Karpas-422 (cell line): ENCODE data around the gene TEX26. TPM values are rescaled to one million over a fixed set of nuclear protein-coding genes. Genes with fewer than 3 reads are reported as not detected.

Experiments used
- DNase-seq: peaks from one replicate; pipeline ENCODE4 v3.0.0-alpha.2; 2015
- H2AFZ ChIP-seq: fragments of 200-600 bp; sonication (generic); 2 replicates; pipeline ENCODE4 v1.6.1; 2014; ENCODE audit warnings: antibody characterized with exemption, low read length, mixed read lengths
- H3K27ac ChIP-seq: fragments of 200-600 bp; sonication (generic); 2 replicates; pipeline ENCODE4 v1.5.1; 2014; ENCODE audit warnings: mild to moderate bottlenecking, low read length, moderate library complexity
- H3K27me3 ChIP-seq: fragments of 200-600 bp; sonication (generic); 2 replicates; pipeline ENCODE4 v1.6.1; 2014; ENCODE audit warnings: low read length, mixed read lengths
- H3K36me3 ChIP-seq: fragments of 200-600 bp; sonication (generic); 2 replicates; pipeline ENCODE4 v1.6.1; 2014; ENCODE audit warnings: low read length, mixed read lengths; ENCODE audit not compliant: insufficient read depth
- H3K4me1 ChIP-seq: fragments of 200-600 bp; sonication (generic); 2 replicates; pipeline ENCODE4 v1.6.1; 2014; ENCODE audit warnings: mild to moderate bottlenecking, low read length, mixed read lengths
- H3K4me2 ChIP-seq: fragments of 200-600 bp; sonication (generic); 2 replicates; pipeline ENCODE4 v1.6.1; 2014; ENCODE audit warnings: low read length, low read depth, mild to moderate bottlenecking; ENCODE audit not compliant: poor library complexity, severe bottlenecking
- H3K4me3 ChIP-seq: fragments of 200-600 bp; sonication (generic); 2 replicates; pipeline ENCODE4 v1.5.1; 2014; ENCODE audit warnings: mild to moderate bottlenecking, antibody characterized with exemption, low read length, mixed read lengths
- H3K79me2 ChIP-seq: fragments of 200-600 bp; sonication (generic); 2 replicates; pipeline ENCODE4 v1.6.1; 2014; ENCODE audit warnings: mild to moderate bottlenecking, low read length, mixed read lengths
- H3K9ac ChIP-seq: fragments of 200-600 bp; sonication (generic); 2 replicates; pipeline ENCODE4 v1.6.0; 2014; ENCODE audit warnings: low read length
- H3K9me2 ChIP-seq: fragments of 200-600 bp; sonication (generic), shearing (Covaris generic); replicated peaks from 2 replicates; pipeline ENCODE4 v1.6.0; 2014; ENCODE audit warnings: mild to moderate bottlenecking, low read length, moderate library complexity; ENCODE audit not compliant: insufficient read depth
- H3K9me3 ChIP-seq: fragments of 300-700, 200-600 bp; sonication (generic); 2 replicates; pipeline ENCODE4 v1.6.1; 2014; ENCODE audit warnings: low read length, mixed read lengths
- H4K20me1 ChIP-seq: fragments of 200-600 bp; sonication (generic); 2 replicates; pipeline ENCODE4 v1.6.1; 2014; ENCODE audit warnings: mild to moderate bottlenecking, antibody characterized with exemption, low read length, low read depth; ENCODE audit not compliant: insufficient read depth
- total RNA-seq: library from RNA; depleted of rRNA; stranded (reverse); fragments of >200 nt; shearing (Covaris generic); gene quantifications from 2 replicates; pipeline ENCODE4 v1.2.3, GENCODE V29; 2014; ENCODE audit warnings: low replicate concordance

Gene TEX26
- total RNA-seq, 1 experiment from 2014 or later = not detected

DNA sequence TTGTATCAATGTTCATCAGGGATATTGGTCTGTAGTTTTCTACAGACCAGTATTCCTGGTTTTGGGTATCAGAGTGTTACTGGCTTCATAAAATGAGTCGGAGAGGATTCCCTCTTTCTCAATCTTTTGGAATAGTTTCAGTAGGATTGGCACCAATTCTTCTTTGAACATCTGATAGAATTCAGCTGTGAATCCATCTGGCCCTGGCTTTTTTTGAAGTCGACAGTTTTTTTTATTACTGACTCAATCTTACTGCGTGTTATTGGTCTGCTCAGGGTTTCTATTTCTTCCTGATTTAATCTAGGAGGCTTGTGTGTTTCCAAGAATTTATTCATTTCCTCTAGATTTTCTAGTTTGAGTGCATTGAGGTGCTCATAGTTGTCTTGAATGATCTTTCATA is 11.4 kb downstream of the TEX26 start:
- DNase-seq = no peak
- H3K9me3 ChIP-seq = no peaks in the 10 kb centered on the region
- H4K20me1 ChIP-seq = no peaks in the 10 kb centered on the region
- no peak overlapping the region for H3K4me2 ChIP-seq
- no peak overlapping the region for H3K9ac ChIP-seq
- no peak overlapping the region for H3K27ac ChIP-seq
- no peak overlapping the region for H3K4me3 ChIP-seq
- no peaks in the 10 kb centered on the region for H3K79me2 ChIP-seq
- H3K9me2 ChIP-seq = no peaks in the 10 kb centered on the region
- no peak overlapping the region for H2AFZ ChIP-seq
- H3K36me3 ChIP-seq = no peaks in the 10 kb centered on the region
- no peaks in the 10 kb centered on the region for H3K4me1 ChIP-seq
- H3K27me3 ChIP-seq = no peaks in the 10 kb centered on the region

DNA sequence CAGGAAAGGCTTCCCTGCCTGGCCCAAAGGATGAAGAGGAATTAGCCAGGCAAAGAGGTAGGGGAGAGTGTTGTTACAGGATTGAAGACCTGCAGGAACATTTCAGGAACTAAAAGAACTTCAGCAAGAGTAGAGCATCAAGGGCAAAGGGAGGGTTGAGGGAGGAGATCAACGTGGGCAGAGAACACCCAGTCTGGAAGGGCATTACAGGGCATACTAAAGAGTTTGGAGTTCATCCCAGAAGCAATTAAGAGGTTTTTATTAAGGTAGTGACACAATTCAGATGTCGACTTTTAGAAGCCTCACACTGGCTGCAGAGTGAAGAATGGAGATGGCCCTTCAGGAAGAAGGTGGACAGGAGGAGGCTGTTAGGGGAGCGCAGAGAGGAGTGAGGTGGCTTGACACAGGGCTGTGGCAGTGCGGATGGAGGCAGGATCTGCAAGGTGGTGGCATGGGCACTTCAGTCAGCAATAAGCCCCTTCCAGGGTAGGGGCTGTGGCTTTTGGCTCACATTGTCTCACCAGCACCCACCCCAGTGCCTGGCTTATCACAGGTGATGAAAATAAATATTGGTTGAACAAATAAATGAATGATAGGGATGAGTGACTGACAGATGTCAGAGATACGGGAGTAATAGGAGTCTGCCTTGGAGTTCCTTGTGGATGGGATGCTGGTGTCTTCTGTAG is 24.9 kb downstream of the TEX26 start:
- H3K27ac ChIP-seq = no peak overlapping the region
- no peaks in the 10 kb centered on the region for H3K9me3 ChIP-seq
- no peak overlapping the region for H2AFZ ChIP-seq
- no peak overlapping the region for H3K9ac ChIP-seq
- H3K4me1 ChIP-seq = no peaks in the 10 kb centered on the region
- no peaks in the 10 kb centered on the region for H4K20me1 ChIP-seq
- no peak overlapping the region for H3K4me2 ChIP-seq
- no peaks in the 10 kb centered on the region for H3K36me3 ChIP-seq
- H3K79me2 ChIP-seq = no peaks in the 10 kb centered on the region
- H3K9me2 ChIP-seq = no peaks in the 10 kb centered on the region
- no peaks in the 10 kb centered on the region for H3K27me3 ChIP-seq
- no peak for DNase-seq
- H3K4me3 ChIP-seq = no peak overlapping the region

DNA sequence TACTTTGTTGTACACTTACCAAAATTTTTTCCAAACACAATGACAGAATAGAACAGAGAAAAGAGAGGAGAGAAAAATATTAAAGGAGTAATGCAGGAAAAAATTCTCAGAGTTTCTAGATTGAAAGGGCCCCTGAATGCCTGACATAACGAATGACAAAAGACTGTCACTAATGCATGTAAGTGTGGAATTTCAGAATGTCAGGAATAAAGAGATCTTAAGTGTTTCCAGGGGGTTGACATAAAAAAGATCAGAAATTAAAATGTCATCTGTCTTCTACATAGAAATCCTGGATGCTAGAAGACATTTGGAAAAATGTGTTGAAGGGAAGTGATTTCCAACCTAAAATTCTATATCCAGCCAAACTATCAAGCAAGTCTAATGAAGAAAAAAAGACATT is 27.2 kb downstream of the TEX26 start:
- Histone ChIP-seq H2AFZ (no peak overlapping the region), H4K20me1 (no peaks in the 10 kb centered on the region), H3K9ac (no peak overlapping the region), H3K9me3 (no peaks in the 10 kb centered on the region), H3K79me2 (no peaks in the 10 kb centered on the region), H3K4me1 (no peaks in the 10 kb centered on the region), H3K4me3 (no peak overlapping the region), H3K4me2 (no peak overlapping the region), H3K27me3 (no peaks in the 10 kb centered on the region), H3K9me2 (no peaks in the 10 kb centered on the region), H3K36me3 (no peaks in the 10 kb centered on the region), H3K27ac (no peak overlapping the region)
- DNase-seq = no peak

DNA sequence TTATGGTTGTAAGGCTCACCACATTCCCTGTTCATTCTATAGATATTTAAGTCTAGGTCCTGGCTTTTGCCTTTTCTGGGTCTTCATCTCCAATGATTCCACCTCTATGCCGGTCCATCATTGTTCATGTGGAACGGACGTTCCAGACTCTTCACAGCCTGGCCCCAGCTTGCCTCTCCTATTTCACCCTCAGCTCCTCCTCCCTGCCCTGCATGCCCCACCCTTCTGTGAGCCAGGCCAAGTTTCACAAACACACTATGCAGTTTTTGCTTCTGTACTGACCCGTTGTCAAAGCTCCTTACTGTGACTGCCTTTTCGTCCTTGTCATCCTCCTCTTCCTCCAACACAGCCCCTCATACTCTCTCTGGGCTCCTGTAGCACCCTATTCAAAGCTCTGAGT is 31.3 kb downstream of the TEX26 start:
- H3K4me2 ChIP-seq = no peak overlapping the region
- H2AFZ ChIP-seq = no peak overlapping the region
- DNase-seq = no peak
- no peak overlapping the region for H3K9ac ChIP-seq
- no peaks in the 10 kb centered on the region for H3K36me3 ChIP-seq
- H3K4me1 ChIP-seq = no peaks in the 10 kb centered on the region
- no peaks in the 10 kb centered on the region for H4K20me1 ChIP-seq
- H3K27ac ChIP-seq = no peak overlapping the region
- H3K9me3 ChIP-seq = no peaks in the 10 kb centered on the region
- no peak overlapping the region for H3K4me3 ChIP-seq
- H3K9me2 ChIP-seq = no peaks in the 10 kb centered on the region
- no peaks in the 10 kb centered on the region for H3K79me2 ChIP-seq
- no peaks in the 10 kb centered on the region for H3K27me3 ChIP-seq

DNA sequence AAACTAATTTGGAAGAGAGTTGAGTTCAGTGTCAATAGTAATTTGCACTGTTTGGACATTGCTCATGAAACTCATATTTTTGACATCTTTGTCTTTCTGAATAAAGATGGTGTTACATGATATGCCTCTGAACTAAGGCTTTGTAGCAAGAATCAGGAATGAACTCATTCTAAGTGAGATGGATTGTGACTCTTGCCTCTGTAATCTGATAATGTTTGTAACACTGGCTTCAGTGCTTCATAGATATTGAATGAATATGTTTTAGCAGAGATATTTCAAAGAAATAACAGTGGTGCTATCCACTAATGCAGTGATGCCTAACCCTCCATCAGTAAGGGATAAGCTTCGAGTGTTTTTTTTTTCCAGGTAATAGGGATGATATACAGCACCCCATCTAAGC is 32.9 kb downstream of the TEX26 start:
- H3K36me3 ChIP-seq = no peaks in the 10 kb centered on the region
- H3K9me3 ChIP-seq = no peaks in the 10 kb centered on the region
- no peak overlapping the region for H3K4me2 ChIP-seq
- no peak overlapping the region for H3K27ac ChIP-seq
- no peak overlapping the region for H3K9ac ChIP-seq
- H2AFZ ChIP-seq = no peak overlapping the region
- DNase-seq = no peak
- H3K4me3 ChIP-seq = no peak overlapping the region
- H4K20me1 ChIP-seq = no peaks in the 10 kb centered on the region
- no peaks in the 10 kb centered on the region for H3K79me2 ChIP-seq
- H3K27me3 ChIP-seq = no peaks in the 10 kb centered on the region
- no peaks in the 10 kb centered on the region for H3K4me1 ChIP-seq
- no peaks in the 10 kb centered on the region for H3K9me2 ChIP-seq

DNA sequence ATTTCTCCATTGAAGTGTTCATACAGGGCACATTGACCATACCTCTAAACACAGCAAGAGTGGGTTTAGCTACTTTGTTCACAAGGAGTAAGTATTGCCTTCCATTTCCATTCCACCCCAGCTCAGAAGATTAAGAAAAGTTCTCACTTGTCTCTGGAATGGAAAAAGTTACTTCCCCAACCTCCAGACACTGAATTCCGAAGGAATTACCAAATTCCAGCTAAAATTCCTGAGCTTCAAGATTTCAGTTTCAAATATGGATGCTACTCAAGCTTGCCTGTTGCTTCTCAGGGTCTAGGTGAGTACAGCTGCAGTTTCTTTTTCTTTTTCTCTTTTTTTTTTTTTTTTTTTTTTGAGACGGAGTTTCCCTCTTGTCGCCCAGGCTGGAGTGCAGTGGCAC is 33.6 kb downstream of the TEX26 start:
- no peaks in the 10 kb centered on the region for H3K79me2 ChIP-seq
- no peaks in the 10 kb centered on the region for H4K20me1 ChIP-seq
- H3K27ac ChIP-seq = no peak overlapping the region
- no peaks in the 10 kb centered on the region for H3K27me3 ChIP-seq
- no peak for DNase-seq
- no peak overlapping the region for H2AFZ ChIP-seq
- H3K9ac ChIP-seq = no peak overlapping the region
- H3K36me3 ChIP-seq = no peaks in the 10 kb centered on the region
- no peak overlapping the region for H3K4me3 ChIP-seq
- no peaks in the 10 kb centered on the region for H3K9me3 ChIP-seq
- no peak overlapping the region for H3K4me2 ChIP-seq
- H3K9me2 ChIP-seq = no peaks in the 10 kb centered on the region
- no peaks in the 10 kb centered on the region for H3K4me1 ChIP-seq

DNA sequence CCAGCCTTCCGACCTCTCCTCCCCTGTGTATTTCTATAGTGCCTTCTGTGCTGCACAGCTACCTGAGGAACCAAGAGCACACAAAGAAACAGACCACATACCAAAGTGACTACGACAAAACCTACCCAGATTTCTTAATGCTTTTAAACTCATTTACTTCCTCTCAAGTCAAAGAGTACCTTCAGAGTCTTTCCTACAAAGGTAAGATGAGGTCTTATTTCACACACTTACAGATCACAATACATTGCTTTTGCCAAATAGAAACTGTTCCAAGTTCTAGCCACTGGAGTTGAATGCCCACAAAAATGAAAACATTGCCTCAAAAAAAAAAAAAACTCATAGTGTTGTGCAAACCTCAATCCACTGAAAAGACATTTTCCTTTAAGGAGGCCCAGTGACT is 36.4 kb downstream of the TEX26 start:
- no peak for DNase-seq
- no peaks in the 10 kb centered on the region for H3K4me1 ChIP-seq
- H3K9ac ChIP-seq = no peak overlapping the region
- no peaks in the 10 kb centered on the region for H3K36me3 ChIP-seq
- no peak overlapping the region for H3K27ac ChIP-seq
- no peak overlapping the region for H3K4me3 ChIP-seq
- no peak overlapping the region for H2AFZ ChIP-seq
- H3K79me2 ChIP-seq = no peaks in the 10 kb centered on the region
- H3K9me3 ChIP-seq = no peaks in the 10 kb centered on the region
- no peak overlapping the region for H3K4me2 ChIP-seq
- no peaks in the 10 kb centered on the region for H4K20me1 ChIP-seq
- H3K9me2 ChIP-seq = no peaks in the 10 kb centered on the region
- H3K27me3 ChIP-seq = no peaks in the 10 kb centered on the region

DNA sequence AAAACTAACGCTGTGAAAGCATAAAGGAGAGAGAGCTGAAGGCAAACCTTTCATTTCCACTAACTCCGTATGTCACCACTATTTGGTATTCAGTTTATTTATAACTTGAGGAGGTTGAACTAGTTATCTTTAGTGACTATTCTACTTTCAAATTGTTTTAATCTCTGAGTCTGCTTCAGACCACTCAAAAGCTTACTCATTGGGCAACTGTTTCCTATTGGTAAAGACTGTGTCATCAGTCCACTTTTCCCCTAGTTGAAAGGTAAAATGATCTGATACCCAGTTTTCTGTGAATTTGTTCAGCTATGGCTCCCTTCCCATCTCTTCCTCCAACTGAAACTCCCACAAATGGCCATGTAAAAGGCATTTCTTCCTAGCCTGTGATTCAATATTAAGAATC is 39.1 kb downstream of the TEX26 start:
- Histone ChIP-seq H3K79me2 (no peaks in the 10 kb centered on the region), H3K27ac (no peak overlapping the region), H3K4me2 (no peak overlapping the region), H3K4me1 (no peaks in the 10 kb centered on the region), H3K27me3 (no peaks in the 10 kb centered on the region), H3K9me2 (no peaks in the 10 kb centered on the region), H2AFZ (no peak overlapping the region), H3K9me3 (no peaks in the 10 kb centered on the region), H3K36me3 (no peaks in the 10 kb centered on the region), H4K20me1 (no peaks in the 10 kb centered on the region), H3K9ac (no peak overlapping the region), H3K4me3 (no peak overlapping the region)
- DNase-seq = no peak
